HG03060 (cell line): ENCODE measurements around the gene GNB2.
"Not testable (repeated sequence)": the region's sequence is repeated elsewhere in the genome, so short reads cannot be mapped to it uniquely, and the experiment has no call there.

Source experiments
- ATAC-seq: cut with Tn5 transposase; IDR thresholded peaks from one replicate; pipeline ENCODE4 v1.9.1; 2021; ENCODE audit warnings: low read depth, moderate number of reproducible peaks; ENCODE audit not compliant: unreplicated experiment

The GNB2 gene

DNA sequence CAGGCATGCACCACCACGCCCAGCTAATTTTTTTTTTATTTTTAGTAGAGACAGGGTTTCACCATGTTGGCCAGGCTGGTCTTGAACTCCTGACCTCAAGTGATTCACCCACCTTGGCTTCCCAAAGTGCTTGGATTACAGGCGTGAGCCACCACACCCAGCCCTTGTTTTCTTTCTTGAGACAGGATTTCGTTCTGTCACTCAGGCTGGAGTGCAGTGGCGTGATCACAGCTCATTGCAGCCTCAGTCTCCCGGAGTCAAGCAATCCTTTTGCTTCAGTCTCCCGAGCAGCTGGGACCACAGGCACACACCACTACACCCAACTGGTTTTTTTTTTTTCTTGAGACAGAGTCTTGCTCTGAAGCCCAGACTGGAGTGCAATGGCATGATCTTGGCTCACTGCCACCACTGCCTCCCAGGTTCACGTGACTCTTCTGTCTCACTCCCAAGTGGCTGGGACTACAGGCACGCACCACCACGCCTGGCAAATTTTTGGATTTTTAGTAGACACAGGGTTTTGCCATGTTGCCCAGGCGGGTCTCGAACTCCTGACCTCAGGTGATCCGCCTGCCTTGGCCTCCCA lies 11.3 kb upstream of the GNB2 start:
- ATAC-seq, result not testable (repeated sequence)

DNA sequence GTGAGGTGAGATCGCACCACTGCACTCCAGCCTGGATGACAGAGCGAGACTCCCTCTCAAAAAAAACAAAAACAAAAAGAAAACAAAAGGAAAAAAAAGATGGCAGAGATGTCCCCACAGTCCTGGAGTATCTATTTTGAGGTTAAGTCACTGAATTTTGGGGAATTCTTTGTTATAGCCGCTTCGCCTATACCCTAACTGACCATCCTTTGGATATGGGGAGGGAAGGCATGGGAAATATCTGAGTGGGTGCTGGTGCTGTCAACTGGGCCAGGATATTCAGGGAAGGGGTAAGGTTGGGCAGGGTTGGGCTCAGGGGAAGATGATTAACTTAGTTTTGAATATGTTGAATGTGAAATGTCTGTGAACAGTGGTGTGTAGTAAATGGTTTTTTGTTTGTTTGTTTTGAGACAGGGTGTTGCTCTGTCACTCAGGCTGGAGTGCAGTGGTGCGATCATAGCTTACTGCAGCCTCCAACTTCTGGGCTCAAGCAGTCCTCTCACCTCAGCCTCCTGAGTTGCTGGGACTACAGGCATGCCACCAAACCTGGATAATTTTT lies 8.3 kb upstream of the GNB2 start:
- no peak for ATAC-seq

DNA sequence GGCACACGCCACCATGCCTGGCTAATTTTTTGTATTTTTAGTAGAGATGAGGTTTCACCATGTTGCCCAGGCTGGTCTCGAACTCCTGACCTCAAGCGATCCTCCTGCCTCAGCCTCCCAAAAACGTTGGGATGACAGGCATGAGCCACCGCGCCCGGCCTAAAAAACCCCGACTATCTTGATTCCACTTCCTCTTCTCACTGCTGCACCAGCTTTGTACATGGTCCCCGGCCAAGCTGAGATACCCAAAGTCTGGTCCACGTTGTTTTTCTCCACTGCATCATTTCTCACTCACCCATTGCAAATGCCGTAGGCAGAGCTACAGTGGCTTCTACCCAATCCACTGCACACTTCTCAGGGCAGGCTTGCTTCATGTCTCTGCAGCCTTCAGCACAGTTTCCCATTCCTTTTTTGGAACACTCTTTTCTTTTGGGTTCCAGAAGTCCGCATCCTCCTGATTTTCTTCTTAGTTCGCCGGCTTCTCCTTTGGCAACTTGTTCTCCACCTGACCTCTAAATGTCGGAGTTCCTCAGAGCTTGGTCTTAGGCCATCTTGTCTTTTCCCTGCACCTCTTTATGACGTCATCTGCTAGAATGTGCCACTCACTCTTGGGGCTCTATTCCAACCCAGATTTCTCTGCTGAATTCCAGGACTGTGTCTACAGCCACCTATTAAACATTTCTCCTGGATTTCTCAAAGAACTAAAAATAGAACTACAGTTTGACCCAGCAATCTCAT lies 6.0 kb upstream of the GNB2 start:
- ATAC-seq, result no peak

DNA sequence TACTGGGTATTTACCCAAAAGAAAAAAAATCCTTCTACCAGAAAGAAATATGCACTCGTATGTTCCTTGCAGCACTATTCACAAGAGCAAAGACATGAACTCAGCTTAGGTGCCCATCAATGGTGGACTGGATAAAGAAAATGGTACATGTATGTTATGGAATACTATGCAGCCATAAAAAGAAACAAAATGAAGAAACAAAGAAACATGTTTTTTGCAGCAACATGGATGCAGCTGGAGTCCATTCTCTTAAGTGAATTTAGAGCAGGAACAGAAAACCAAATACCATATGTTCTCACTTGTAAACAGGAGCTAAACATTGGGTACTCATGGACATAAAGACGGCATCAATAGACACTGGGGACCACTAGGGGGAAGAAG lies 5.5 kb upstream of the GNB2 start:
- ATAC-seq, result no peak

DNA sequence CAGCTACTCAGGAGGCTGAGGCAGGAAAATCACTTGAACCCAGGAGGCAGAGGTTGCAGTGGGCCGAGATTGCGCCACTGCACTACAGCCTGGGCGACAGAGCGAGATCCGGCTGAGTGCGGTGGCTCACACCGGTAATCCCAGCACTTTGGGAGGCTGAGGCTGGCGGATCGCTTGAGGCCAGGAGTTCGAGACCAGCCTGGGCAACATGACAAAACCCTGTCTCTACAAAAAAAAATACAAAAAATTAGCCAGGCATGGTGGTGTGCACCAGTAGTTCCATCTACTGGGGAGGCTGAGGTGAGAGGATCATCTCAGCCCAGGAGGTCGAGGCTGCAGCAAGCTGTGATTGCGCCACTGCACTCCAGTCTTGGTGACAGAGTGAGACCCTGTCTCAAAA lies 4.4 kb upstream of the GNB2 start:
- not testable (repeated sequence) for ATAC-seq

DNA sequence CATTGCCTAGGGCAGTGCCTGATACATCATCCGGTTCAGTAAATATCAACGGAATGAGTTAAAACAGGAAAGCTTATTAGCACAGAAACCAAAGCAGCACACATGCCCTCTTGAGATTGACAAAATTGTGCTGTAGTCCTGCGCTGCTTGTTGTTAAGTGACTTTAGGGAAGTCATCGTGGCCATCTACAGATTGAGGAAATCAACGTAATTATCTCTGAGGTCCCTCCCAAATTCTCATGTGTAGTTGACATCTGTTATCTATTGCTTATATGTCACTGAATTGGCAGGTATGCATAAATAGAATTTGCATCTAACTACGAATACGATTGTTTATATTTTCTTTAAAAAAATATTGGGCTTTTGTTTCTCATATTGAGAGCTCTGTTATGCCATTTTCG lies 3.5 kb upstream of the GNB2 start:
- no peak for ATAC-seq

DNA sequence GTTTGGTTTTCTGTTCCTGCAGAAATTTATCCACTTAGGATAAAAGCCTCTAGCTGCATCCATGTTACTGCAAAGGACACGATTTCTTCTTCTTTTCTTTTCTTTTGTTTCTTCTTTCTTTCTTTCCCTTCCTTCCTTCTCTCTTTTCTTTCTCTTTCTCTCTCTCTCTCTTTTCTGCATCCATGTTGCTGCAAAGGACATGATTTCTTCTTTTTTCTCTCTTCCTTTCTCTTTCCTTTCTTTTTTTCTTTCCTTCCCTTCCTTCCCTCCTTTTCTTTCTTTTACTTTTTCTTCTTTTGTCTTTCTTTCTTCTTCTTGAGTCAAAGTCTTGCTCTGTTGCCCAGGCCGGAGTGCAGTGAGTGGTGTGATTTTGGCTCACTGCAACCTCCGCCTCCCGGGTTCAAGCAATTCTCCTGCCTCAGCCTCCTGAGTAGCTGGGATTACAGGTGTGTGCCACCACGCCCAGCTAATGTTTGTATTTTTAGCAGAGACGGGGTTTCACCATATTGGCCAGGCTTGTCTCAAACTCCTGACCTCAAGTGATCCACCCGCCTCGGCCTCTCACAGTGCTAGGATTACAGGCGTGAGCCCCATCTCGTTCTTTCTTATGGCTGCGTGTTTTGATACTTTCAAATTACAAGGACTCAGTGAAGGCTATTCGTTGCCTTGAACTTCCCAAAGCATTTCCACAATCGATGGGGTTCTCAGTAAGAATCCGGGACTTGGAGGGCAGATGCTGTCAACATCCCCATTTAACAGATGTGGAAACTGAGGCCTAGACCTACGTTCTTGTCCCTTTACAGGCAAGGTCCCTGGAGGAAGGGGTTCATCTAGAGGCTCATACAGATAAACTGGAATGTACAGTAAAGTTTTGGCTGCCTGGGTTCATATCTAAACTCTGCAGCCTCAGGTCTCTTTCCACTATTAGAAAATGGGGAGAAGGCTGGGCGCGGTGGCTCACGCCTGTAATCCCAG lies 1.9 kb upstream of the GNB2 start:
- ATAC-seq, result no peak

DNA sequence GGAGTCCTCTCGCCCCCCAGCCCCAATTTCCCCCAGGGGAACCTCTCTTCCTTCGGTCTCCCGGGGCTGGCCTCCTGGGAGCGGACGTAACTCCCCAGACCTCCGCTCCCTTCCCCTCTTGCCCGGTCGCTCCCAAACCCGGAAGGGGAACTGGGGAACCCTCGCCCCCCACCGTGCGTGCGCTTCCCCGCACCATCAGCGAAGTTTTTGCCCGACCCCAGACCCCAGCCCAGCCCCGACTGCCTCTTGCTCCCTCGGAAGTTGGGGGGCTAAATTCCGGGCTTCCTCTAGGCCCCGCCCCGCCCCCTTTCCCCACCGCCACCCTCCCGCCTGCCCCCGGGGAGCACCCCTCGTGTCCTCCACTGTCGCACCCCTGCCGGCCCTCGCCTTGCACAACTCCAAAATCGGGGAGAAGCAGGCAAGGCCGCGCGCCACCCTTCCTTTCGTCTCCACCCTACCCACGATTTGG lies 436 bp downstream of the GNB2 start:
- ATAC-seq, result no peak

DNA sequence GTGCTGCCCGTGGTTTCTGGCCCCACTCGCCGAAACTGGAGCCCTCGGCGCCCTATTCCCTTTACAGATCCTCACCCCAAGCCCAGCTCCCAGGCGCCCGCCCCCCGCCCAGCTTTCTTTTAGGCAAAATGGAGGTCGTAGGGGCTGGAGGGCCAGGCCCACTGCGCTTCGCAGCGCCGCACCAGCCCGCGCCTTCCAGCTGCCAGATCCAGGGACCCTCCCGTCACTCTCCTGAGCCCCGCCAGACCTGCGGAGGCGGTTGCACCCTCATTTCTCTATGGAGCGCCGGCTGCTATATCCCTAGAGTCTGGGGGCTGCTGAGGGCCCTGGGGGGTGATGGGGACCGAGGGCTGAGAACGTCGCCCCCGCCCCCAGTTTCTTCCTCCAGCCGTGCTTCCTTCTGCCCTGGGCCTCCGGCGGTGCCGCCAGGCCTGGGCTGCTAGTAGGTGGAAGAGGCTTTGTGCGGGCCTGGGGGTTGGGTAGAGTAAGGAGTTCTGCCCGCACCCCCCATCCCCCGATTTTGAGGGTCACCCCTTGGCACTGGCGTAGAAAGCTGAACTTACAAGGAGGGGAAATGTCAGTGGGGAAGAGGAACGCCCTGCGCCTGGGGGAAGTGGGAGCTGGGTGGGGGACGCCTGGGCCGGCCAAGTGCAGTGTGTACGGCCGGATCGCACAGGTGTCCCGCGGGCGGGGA lies 1.0 kb downstream of the GNB2 start:
- ATAC-seq, result no peak

DNA sequence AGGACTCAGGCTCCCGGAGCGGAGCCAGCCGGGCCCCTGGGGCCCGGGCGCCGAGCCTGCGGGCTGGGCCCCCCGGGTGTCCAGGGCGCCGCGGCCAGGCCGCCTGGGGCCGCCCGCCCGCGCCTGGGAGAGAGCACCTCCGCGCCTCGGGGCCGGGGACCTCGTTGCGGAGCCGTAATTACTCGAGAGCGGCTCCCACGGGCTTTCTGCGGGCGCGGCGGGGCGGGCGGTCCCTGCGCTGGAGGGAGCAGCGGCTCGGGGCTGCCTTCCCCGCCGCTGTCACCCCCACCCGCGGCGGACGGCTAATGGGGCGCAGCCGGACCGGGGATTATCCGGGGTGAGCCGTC lies 1.5 kb downstream of the GNB2 start:
- ATAC-seq, result no peak

DNA sequence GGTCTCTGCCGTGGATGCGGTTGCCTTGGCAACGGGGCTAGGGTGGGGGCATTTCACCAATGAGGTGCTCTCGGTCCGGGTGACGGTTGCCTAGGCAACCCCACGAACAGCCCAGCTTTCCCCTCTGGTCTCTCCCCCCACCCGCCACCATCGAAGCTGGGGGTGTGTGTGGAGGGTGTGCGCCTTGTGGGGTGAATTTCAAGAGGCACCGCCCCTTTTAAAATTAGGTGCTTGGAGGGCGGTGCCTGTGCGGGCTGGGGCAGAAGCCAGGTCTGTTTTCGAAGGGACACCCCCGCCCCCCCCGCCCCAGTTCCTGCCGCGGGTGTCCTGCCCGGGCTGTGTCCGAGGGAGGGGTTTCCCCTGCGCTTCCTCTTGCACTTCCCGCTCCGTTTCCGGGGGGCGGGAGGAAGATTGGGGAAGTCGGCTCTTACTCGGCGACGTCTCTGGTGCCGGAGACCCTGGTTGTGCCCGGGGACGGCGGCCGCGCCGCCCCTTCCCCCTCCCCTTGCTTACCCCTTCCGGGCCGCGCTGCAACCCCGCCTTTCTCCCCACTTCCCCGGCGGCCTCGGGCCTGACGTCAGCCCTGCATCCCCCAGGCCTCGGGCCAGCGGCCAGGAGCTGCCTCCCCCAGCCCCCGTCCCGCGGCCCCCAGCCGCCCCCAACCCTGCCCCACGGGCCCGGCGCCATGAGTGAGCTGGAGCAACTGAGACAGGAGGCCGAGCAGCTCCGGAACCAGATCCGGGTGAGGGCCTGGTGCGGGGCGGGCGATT lies 2.2 kb downstream of the GNB2 start:
- no peak for ATAC-seq

DNA sequence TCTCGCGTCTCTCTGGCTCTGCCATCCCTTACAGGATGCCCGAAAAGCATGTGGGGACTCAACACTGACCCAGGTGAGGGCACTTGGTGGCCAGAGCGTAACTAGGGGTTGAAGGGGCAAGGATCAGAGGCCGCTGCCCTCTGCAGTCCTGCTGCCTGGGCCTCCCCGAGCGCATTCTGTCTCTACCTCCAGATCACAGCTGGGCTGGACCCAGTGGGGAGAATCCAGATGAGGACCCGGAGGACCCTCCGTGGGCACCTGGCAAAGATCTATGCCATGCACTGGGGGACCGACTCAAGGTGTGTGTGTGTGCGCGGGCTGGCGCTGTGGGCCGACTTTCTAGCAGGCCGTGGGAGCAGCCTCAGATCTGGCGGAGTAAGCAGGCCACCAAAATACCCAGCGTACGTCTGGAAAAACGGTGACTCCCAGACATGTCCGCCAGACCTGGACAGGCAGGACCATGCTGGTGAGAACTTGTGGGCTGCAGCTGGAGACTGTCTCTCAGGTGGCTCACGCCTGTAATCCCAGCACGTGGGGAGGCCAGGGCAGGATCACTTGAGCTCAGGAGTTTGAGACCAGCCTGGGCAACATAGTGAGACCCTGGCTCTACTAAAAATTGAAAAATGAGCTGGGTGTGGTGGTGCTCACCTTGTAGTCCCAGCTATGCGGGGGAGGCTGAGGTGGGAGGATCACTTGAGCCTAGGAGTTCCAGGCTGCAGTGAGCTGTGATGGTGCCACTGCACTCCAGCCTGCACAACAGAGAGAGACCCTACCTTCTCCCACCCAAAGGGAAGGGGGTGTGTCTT lies 3.2 kb downstream of the GNB2 start:
- ATAC-seq, result no peak

DNA sequence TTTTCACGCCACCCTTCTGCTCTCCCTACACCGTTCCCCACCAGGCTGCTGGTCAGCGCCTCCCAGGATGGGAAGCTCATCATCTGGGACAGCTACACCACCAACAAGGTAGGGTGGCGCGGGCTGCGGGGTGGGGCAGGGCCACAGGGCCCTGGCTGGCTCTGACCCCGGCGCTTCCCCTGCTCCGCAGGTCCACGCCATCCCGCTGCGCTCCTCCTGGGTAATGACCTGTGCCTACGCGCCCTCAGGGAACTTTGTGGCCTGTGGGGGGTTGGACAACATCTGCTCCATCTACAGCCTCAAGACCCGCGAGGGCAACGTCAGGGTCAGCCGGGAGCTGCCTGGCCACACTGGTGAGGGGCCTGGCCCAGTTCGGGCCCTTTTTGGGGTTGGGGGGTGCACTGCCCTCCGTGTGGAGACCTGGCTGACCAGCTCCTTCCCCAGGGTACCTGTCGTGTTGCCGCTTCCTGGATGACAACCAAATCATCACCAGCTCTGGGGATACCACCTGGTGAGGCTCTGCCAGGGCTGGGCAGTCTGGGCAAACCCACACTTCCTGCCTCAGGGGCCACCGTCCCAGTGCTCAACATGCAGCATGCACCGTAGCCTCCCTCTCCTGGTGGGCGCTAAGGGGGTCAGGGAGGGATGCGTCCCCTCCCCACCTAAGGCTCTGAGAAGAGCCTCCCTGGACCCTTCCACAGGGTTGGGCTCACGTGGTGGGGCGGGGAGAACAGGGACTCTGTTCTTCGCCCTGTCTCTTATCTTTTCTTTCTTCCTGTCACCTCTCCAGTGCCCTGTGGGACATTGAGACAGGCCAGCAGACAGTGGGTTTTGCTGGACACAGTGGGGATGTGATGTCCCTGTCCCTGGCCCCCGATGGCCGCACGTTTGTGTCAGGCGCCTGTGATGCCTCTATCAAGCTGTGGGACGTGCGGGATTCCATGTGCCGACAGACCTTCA lies 4.0 kb downstream of the GNB2 start:
- ATAC-seq, result no peak

DNA sequence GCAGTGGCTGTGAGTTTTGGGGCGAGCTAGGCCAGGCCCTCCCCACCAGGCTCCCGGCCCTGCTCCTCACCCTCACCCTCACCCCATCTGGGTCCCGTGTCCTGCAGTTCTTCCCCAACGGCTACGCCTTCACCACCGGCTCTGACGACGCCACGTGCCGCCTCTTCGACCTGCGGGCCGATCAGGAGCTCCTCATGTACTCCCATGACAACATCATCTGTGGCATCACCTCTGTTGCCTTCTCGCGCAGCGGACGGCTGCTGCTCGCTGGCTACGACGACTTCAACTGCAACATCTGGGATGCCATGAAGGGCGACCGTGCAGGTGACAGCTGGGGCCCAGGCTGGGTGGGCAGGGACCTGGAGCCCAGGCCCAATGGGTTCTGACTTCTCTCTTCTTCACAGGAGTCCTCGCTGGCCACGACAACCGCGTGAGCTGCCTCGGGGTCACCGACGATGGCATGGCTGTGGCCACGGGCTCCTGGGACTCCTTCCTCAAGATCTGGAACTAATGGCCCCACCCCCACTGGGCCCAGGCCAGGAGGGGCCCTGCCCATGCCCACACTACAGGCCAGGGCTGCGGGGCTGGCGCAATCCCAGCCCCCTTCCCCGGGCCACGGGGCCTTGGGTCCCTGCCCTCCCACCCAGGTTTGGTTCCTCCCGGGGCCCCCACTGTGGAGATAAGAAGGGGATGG lies 4.9 kb downstream of the GNB2 start:
- ATAC-seq, result no peak

DNA sequence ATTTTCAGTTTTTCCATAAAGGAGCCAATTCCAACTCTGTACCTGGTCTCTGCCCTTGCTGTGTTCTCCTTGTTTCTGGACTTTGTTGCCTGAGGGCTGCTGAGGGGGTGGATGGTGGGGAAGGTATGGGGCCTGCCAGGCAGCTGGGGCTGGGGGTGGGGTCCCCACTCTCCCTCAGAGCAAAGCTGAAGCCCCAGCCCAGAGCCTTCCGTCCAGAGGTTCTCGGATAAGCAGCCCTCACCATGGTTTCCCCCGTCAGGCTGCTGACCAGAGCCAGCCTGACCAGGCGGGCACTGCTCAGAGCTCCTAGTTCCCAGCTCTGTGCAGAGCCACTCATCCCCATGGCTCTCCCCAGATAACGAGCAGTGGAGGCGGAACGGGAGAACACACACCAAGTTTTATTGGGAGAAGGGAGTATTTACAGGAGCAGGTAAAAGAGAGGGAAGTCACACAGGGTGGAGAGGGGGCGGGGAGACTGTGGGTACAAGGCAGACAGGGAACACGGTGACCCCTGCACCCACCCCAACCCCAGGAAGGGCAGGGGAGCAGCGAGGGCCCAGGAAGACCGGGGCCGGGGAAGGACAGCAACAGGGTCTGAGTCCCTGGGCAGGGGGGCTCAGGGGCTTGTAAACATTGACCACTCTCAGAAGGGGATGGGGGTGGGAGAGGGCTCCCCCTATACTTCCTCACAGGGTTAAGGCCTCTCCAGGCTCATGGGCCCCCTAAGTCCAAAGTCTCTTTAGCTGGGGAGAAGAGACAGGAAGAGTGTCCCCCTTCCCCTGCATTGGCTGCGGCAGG lies 5.8 kb downstream of the GNB2 start:
- no peak for ATAC-seq

DNA sequence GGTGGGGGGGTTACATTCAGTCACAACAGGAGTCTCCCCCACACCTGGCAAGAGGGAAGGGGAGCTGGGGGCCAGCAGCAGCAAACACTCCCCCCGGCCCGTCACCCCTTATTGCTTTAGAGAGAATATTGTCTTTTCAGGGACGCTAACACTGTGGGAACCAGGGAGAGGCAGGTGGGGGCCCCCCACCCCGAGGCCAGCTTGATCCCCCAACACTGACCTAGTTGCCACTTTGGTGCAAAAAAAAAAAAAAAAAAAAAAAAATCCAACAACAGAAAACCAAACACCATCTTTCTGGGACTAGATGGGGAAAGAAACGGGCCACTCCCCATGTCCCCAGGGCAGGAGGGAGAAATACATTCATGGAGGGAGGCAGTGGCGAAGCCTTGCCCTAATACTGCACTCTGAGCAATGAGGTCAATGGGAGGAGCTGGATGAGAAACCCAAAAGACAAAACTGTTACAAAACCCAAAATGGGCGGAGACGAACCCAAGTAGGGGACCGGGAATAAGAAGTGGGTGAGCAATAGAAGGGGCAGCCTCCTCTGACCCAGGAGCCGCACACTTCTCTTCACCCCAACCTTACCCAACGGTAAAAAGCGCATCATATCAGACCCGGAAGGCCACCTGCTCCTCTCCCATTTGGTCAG lies 6.5 kb downstream of the GNB2 start:
- no peak for ATAC-seq
